Sciatic nerve (tissue), 1 donor: Measurements from ENCODE around the gene RAB26. TPM values are rescaled to one million over a fixed set of nuclear protein-coding genes. Genes with fewer than 3 reads are reported as not detected.

Experiments
- microRNA-seq: library from miRNA; unstranded; fragments of <30 nt; microRNA quantifications from one replicate; pipeline ENCODE4 v1.2.0, GENCODE V29; 2020
- total RNA-seq: library from RNA; stranded (reverse); fragmentation: NEBNext Ultra II Directional; extraction: Animal tissue kit (Norgen Biotek cat#: 25700); gene quantifications from one replicate; pipeline ENCODE4 v1.2.1, GENCODE V29; 2021
- donor health status: DM: no; HTN: no; CAD: no.

The RAB26 gene
- total RNA-seq, 1 donor from 2014 or later: 0.40 TPM

Small RNA genes lying within 50 kb of the gene (microRNA-seq; reads per million reads assigned to microRNA genes)
- gene MIR3180-5 (not detected), gene MIR4516 (not detected), gene MIR6511B1 (not detected)

Other genes with a start within 250 kb of the RAB26 start
- gene HS3ST6, start 230.2 kb upstream of the RAB26 start, total RNA-seq: not detected
- gene MSRB1, start 205.4 kb upstream of the RAB26 start, total RNA-seq: 16.0 TPM
- not detected for gene RPL3L, start 193.9 kb upstream of the RAB26 start, total RNA-seq
- gene NDUFB10, start 189.1 kb upstream of the RAB26 start, total RNA-seq: 85.8 TPM
- 990 TPM for gene RPS2, start 183.8 kb upstream of the RAB26 start, total RNA-seq
- not detected for gene RNF151, start 181.8 kb upstream of the RAB26 start, total RNA-seq
- gene TBL3, start 176.6 kb upstream of the RAB26 start, total RNA-seq: 21.8 TPM
- gene NOXO1, start 167.2 kb upstream of the RAB26 start, total RNA-seq: not detected
- 15.5 TPM for gene GFER, start 164.4 kb upstream of the RAB26 start, total RNA-seq
- 0.76 TPM for gene SYNGR3, start 158.7 kb upstream of the RAB26 start, total RNA-seq
- 34.5 TPM for gene ZNF598, start 138.8 kb upstream of the RAB26 start, total RNA-seq
- gene NPW, start 128.8 kb upstream of the RAB26 start, total RNA-seq: 0.36 TPM
- 107 TPM for gene NHERF2, start 121.7 kb upstream of the RAB26 start, total RNA-seq
- gene NTHL1, start 100.8 kb upstream of the RAB26 start, total RNA-seq: 21.8 TPM
- gene TSC2, start 100.6 kb upstream of the RAB26 start, total RNA-seq: 156 TPM
- gene PKD1, start 12.7 kb upstream of the RAB26 start, total RNA-seq: 159 TPM
- 44.8 TPM for gene TRAF7, start 7.2 kb downstream of the RAB26 start, total RNA-seq
- 1.6 TPM for gene CASKIN1, start 48.0 kb downstream of the RAB26 start, total RNA-seq
- 21.8 TPM for gene MLST8, start 56.8 kb downstream of the RAB26 start, total RNA-seq
- gene BRICD5, start 62.2 kb downstream of the RAB26 start, total RNA-seq: 9.9 TPM
- gene PGP, start 66.2 kb downstream of the RAB26 start, total RNA-seq: 11.8 TPM
- 22.3 TPM for gene E4F1, start 75.0 kb downstream of the RAB26 start, total RNA-seq
- 1.6 TPM for gene DNASE1L2, start 87.8 kb downstream of the RAB26 start, total RNA-seq
- gene ECI1, start 103.0 kb downstream of the RAB26 start, total RNA-seq: 37.6 TPM
- gene RNPS1, start 119.5 kb downstream of the RAB26 start, total RNA-seq: 103 TPM
- 39.0 TPM for gene ABCA3, start 192.1 kb downstream of the RAB26 start, total RNA-seq